HCT116 (cell line): ENCODE measurements around the gene NUBPL.

Experiments
- CTCF ChIP-seq, 3 experiments: fragments of 200-600 bp in 1 of 3; sonication (generic) in 1 of 3; IDR thresholded peaks in 2 of 3; conservative IDR thresholded peaks in 1 of 3; 2 replicates each; pipeline ENCODE4 v1.5.1; 2012 to 2017; ENCODE audit warnings: low read depth in 2 of 3, low read length in 2 of 3, antibody characterized with exemption in 1 of 3, borderline replicate concordance in 1 of 3, control low read depth in 1 of 3, mild to moderate bottlenecking in 1 of 3, mixed read lengths in 1 of 3, mixed run types in 1 of 3, moderate library complexity in 1 of 3; ENCODE audit not compliant: insufficient read depth in 1 of 3
- EZH2 ChIP-seq: fragments of 200-600 bp; sonication (generic); IDR thresholded peaks from 2 replicates; pipeline ENCODE4 v1.6.1; 2017; ENCODE audit warnings: antibody characterized with exemption, mixed run types
- JUND ChIP-seq: IDR thresholded peaks from 2 replicates; pipeline ENCODE4 v1.6.1; 2012
- POLR2A ChIP-seq: IDR thresholded peaks from 2 replicates; pipeline ENCODE4 v1.7.0; 2011; ENCODE audit warnings: borderline replicate concordance; ENCODE audit not compliant: insufficient read depth, insufficient read length; ENCODE audit errors: extremely low read depth
- POLR2AphosphoS5 ChIP-seq: IDR thresholded peaks from 2 replicates; pipeline ENCODE4 v1.6.1; 2011; ENCODE audit warnings: mild to moderate bottlenecking, low read depth, low read length, moderate library complexity
- RAD21 ChIP-seq: IDR thresholded peaks from 2 replicates; pipeline ENCODE4 v1.6.1; 2012; ENCODE audit warnings: low read depth, mild to moderate bottlenecking
- SIN3A ChIP-seq: IDR thresholded peaks from 2 replicates; pipeline ENCODE4 v1.6.1; 2012; ENCODE audit warnings: low read depth
- SP1 ChIP-seq: IDR thresholded peaks from 2 replicates; pipeline ENCODE4 v1.6.1; 2012; ENCODE audit warnings: low read depth
- ZFX ChIP-seq: fragments of 450-650 bp; IDR thresholded peaks from 2 replicates; pipeline ENCODE4 v1.6.1; 2017
- ZNF274 ChIP-seq: fragments of 200-500 bp; sonication (Bioruptor generic); IDR thresholded peaks from 2 replicates; pipeline ENCODE4 v1.6.1; 2014; ENCODE audit warnings: mild to moderate bottlenecking, low read depth, low read length, inconsistent platforms
- TF ChIP-seq, protein P1 (sequence below): IDR thresholded peaks from 2 replicates; pipeline ENCODE4 v1.6.1; 2012

DNA sequence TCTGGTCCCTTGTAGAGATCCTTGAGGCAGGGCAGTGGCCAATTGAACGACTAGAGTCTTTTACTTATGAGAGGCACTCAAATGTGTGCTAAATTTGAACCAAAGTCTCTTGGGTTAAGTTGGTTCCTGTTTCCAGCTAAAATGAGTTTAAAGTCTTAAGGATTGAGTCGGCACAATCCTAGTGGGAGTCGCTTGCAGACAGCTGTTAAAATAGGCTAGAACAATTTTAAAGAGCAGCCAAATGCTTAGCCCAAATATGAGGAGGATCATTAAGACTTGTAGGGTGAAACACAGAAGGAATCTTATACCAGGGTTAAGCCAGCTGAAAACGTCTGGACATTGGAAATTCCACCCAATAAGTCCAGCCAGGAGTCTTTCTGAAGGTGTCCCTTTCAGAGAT is 216.1 kb downstream of the NUBPL start:
- TF ChIP-seq RAD21 (no peak), CTCF (IDR thresholded peaks at IDR 0.05 in 2 of 3, conservative IDR thresholded peaks at IDR 0.05 in 1 of 3; ENCODE audit: borderline replicate concordance in 1 of 3, insufficient read depth in 1 of 3, low read depth in 2 of 3, low read length in 2 of 3) (no peak), JUND (no peak), SP1 (no peak), POLR2AphosphoS5 (no peak), EZH2 (no peak), POLR2A (no peak), ZNF274 (no peak), SIN3A (no peak), ZFX (no peak)
- TF ChIP-seq, protein P1, sequence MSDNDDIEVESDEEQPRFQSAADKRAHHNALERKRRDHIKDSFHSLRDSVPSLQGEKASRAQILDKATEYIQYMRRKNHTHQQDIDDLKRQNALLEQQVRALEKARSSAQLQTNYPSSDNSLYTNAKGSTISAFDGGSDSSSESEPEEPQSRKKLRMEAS: no peak
